ENCODE data around the gene MYBPHL.

The MYBPHL gene

DNA sequence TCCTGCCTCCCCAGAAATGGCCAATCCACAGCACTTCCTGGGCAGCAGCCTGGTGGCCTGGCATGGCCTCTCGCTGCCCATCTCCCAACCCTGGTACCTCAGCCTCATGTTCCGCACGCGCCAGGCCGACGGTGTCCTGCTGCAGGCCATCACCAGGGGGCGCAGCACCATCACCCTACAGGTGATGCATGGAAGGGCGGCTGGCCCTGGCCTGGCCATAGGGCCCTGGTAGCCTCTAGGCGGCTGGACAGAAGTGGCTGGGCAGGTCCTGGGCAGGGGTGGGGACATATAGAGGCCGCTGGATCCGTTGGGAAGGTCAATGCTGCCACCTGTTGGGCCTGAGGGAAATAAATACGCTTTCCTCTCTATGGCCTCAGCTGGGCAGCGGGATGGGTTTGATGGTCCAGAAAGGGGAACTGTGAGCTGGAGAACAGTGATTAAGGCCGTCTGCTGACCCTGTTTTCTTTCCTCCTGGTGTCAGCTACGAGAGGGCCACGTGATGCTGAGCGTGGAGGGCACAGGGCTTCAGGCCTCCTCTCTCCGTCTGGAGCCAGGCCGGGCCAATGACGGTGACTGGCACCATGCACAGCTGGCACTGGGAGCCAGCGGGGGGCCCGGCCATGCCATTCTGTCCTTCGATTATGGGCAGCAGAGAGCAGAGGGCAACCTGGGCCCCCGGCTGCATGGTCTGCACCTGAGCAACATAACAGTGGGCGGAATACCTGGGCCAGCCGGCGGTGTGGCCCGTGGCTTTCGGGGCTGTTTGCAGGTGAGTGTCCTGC is 43.0 kb downstream of the MYBPHL start:
- peak; percentile 83 for DNase-seq

DNA sequence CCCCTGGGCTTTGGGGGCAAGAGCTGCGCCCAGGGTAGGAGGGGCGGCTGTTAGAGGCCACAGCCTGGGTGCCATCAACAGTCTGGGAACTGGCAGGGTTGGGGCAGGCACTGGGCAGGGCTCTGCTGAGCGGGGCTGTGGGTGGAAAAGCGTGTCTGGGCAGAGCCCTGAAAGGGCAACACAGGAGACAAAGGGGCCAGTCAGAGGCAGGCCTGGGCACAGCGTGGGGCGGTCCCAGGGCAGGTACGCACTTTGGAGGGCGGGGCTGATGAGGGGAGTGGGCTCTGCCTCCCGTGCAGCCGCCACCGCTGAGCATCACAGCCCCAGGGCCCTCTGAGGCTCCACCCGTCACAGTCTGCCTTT is 43.6 kb downstream of the MYBPHL start:
- no peak for DNase-seq

DNA sequence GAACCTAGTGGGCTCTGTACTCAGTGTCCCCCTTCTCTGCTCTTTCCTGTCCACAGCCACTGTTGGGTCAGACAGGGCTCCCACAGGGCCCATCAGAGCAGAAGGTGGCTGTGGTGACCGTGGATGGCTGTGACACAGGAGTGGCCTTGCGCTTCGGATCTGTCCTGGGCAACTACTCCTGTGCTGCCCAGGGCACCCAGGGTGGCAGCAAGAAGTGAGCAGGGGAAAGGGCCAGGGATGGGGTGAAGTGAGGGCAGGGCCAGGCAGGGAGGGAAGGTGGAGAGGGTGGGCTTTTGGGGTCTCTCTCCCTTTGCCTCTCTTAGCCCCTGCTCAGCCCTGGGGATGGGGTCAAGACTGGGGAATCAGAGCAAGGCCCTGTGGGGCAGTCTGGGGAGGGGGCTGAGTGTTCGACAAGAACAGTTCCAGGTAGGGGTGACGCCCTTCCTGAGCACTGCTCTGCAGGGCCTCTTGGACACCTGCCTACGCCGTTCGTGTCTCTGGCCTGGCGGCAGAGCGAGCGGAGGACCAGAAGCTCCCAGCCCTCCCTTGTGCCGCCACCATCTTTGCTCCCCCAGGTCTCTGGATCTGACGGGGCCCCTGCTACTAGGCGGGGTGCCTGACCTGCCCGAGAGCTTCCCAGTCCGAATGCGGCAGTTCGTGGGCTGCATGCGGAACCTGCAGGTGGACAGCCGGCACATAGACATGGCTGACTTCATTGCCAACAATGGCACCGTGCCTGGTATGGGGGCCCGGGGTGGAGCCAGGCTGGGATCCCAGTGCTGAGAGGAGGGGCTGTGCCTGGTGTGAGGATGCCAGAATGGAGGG is 44.4 kb downstream of the MYBPHL start:
- DNase-seq = no peak

DNA sequence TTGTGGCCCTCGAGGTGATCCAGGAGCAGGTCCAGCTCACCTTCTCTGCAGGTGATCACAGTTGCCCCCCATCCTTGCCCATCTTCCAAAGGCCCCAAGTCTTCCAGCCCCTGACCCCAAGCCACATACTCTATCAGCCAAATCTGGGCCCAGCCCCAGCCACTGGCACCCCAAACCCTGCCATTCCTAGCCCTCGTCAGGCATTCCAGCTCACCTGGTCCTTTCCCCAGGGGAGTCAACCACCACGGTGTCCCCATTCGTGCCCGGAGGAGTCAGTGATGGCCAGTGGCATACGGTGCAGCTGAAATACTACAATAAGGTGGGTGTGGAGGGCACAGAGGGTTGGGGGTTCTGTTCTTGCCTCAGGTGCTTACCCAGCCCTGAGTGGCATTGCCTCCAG is 45.2 kb downstream of the MYBPHL start:
- DNase-seq = no peak

DNA sequence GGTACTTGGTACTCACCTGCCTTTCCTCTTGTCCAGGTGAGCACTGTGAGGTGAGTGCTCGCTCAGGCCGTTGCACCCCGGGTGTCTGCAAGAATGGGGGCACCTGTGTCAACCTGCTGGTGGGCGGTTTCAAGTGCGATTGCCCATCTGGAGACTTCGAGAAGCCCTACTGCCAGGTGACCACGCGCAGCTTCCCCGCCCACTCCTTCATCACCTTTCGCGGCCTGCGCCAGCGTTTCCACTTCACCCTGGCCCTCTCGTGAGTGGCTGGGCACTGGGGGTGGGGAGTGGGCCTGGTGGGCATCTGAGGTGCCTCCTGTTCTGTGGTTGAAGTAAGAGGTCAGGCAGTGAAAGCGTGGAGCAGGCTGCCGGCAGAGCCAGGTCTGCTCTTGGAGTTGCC is 45.8 kb downstream of the MYBPHL start:
- DNase-seq = no peak

DNA sequence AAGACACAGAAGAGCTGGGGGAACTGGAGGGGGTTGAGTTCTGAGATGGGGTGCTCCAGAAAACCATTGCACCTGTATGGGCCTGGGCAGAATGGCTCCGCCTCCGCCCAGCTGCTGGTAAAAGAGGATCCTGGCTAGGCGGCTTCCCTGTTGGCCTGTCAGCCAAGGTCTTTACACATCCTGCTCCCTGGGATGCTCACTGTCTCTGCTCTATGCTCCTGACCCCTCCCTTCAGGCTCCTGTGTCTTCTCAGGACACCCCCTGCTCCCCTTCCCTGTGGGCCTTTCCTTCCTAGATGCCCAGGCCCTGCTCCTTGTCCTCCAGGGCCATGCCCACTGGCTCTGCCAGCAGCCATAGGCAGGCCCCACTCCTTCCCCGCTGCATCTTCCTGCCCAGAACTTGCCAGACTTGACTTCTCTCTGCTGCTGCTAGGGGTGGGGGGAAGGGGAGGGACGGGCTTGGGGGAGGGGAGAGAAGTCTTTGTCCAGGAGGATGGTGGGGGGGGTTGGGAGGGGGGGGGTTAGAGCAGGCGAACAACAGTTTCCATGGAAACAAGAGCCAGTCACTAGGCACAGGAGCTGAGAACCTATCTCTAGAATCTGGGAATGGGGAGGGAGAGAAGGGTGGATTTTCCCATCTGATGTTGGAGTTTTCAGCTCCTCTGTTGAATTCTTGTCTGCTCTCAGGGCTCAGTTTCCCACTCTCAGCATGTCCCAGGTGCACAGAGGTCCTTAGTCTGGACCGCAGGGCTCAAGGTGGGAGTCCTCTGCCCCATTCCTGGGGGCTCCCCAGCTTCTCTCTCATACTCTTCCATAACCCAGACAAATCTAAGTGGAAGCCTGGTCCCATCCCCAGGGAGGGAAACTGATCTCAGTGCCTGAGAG is 46.9 kb downstream of the MYBPHL start:
- no peak for DNase-seq

DNA sequence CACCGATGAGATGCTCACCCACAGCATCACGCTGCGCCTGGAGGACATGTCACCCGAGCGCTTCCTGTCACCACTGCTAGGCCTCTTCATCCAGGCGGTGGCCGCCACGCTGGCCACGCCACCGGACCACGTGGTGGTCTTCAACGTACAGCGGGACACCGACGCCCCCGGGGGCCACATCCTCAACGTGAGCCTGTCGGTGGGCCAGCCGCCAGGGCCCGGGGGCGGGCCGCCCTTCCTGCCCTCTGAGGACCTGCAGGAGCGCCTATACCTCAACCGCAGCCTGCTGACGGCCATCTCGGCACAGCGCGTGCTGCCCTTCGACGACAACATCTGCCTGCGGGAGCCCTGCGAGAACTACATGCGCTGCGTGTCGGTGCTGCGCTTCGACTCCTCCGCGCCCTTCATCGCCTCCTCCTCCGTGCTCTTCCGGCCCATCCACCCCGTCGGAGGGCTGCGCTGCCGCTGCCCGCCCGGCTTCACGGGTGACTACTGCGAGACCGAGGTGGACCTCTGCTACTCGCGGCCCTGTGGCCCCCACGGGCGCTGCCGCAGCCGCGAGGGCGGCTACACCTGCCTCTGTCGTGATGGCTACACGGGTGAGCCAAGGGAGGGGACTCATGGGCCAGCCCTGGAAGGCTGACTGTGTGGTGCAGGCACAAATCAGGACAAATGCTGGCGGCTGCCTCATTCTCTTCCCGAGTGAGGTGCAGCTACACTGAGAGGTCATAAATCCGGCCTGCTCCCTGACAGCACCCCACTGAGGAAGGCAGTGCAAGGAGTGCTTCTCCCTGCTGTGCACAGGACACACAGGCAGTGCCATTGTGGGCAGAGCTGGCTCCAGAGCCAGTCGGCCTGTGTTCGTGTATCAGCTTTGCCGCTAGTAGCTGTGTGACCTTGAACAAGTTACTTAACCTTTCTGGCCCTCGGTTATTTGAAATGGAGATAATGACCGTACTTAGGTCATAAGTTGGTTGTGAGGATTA is 48.0 kb downstream of the MYBPHL start:
- no peak for DNase-seq

DNA sequence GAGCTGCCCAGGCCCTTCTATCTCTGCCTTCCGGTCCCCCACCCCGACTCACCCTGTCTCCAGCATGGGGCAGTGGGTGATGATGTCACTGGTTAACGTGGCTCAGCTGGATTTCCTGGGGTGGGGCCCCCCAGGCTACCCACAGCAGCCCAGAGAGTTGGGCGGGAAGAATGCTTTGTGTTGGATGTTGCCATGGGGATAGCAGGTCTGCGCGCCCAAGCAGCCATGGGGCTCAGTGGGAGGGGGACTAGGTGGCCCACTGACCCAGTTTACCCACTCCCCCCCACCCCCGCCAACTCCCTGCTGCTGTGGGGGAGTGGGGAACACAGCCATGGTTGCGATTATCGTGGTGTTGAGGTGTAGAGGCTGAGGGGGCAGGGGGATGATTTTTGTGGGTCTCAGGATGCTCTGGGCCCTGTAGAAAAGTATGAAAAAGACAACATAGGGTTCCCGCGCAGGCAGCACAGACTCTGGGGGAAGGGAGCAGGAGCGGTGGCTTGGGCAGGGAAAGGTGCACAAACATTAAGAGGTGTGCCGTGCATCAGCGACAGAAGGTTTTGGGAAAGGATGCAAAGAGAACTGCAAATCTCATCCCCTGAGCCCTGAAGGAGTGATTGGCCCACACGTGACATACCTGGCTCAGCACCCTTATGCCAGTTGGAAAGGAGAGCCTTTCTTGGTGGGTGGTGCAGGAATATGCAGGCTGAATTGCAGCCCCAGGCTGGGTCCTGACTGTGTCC is 49.0 kb downstream of the MYBPHL start:
- DNase-seq = no peak

DNA sequence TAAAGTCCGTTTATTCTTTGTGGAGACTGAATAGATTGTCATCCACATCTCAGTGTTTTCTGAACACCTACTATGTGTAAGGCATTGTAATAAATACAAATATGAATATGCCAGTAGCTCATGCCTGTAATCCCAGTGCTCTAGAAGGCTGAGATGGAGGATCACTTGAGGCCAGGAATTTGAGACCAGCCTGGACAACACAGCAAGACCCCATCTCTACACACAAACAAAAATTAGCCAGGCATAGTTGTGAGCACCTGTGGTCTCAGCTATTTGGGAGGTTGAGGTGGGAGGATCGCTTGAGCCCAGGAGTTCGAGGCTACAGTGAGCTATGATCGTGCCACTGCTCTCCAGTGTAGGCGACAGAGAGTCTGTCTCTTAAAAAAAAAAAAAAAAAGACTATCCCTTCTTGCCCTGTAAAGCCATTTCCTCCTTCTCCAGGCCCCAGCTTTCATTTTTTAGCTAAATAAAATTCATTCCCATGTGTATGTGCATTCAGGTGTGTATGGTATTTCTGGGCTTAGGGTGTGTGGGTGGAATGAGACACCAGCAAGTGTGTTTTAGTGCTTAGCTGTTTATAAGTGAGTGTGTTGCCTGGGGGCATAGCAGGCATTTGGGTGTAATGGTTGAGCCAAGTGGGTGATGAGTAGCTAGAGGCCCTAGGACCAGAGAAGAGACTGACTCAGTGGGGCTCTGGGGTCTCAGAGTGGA is 49.7 kb downstream of the MYBPHL start:
- no peak for DNase-seq

DNA sequence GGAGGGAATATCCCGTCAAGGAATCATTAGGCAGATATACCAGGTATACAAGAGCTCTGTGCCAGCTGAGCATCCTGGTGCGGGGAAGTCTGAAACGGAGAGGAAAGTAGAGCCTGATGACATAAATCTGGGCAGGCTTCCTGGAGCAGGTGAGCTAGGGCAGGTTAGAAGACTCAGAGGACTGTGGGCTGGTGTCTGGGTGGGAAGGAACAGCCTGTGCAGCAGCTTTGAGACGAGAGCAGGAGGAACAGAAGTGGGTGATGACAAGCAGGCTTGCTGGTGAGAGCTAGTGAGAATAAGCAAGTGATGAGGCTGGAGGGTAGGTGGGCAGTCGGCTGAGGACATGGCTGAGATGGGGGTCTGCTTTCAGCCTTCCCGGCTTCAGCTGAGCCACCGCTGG is 50.7 kb downstream of the MYBPHL start:
- no peak for DNase-seq

DNA sequence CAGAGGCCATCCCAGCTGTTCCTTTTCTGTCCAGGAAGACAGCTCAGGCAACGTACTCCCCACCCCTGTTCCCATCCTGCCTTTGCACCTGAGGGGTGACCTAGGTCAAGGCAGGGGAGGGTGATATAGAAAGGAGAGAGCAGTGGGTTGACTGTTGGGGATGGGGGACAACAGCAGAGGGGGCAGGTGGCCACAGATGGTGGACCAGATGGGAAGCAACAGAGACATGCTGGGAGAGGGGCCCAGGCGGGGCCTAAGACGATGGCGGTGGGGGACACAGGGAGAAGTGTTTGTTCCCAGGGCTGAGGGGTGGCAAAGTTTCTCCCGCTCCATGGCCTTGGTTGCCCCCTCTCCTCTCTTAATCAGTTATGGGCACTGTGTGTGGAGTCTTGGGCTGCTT is 51.1 kb downstream of the MYBPHL start:
- DNase-seq = no peak

DNA sequence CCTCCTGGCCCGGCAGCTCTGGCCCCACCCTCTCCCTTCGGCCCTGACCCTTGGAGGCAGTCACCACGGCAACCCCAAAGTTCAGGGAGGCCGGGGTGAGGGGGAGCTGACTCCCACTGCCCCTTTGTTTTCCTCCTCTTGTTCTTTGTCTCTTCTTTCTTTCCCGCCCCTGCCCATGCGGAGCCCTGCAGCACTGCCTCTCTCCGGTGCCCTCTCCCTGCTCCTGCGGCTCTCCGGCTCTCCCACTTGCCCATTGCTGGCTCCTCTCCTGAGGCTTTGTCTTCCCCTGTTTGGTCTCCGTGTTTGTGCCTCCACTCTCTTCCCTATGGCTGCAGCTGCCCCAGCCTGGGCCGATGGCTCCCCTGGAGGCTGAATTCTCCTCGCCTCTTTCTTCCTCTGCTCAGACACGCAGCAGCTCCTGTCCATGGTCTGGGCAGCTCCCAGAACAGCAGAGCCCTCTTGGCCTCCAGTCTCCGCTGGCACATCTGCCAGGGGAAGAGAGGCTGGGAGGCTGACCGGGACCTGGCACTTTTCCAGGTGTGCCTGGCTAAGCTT is 51.6 kb downstream of the MYBPHL start:
- no peak for DNase-seq

DNA sequence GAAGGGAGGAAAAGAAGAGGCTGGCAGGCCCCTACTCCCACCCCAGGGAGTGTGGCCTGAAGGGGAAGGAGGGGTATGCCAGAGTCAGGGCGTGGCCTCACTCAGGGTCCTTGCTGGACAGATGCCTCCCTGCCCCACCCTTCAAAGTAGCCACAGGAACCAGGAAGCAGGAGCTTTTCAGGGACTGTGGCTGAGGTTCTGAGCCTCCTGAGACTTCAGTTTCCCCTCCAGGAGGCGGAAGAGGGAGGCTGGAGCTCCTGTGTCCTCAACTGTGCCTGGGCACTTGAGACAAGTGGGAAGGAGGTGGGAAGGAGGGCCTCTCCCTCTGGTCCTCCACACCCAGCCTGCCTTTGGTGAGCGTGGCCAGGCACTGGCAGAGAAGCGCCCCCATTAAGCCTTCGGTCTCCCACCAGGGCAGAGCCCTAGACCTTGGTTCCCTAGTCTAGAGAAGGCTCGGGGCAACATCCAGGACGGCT is 52.2 kb downstream of the MYBPHL start:
- no peak for DNase-seq

DNA sequence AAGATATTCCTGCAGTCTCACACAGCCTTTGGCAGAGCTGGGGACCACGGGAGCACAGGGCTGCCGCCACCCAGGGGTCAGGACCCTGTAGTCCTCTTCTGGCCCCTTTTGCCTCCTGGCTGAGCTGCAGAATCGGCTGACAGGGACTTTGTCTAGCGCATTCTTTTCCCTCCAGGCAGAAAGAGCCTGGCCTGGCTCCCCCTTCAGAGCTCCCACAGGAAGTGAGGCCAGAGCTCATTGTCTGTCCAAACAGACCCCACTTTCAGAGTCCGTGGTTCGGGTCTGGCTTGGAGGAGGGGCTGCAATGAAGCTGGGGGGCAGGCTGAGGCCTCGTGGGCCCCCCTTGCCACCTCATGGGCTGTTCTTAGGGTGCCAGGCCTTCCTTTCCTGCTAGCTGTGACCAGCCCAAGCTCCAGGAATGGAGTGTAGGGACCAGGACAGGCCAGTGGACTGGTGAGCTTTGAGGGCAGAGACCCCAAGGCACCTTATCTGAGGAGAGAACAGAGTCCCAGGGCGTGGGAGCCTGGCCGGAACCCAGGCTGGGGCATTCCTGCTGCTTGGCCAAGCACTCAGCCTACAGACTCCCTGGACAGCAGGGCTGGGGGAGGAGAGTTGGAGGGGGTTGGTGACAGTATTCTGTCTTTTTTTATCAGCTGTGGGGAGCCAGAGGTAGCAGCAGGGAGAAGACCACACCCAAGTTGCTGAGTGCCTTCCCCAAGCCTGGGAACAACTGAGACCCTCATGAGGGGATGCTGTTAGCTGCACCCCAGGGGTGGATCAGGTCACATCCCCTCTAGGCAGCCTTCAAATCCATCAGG is 52.8 kb downstream of the MYBPHL start:
- no peak for DNase-seq

DNA sequence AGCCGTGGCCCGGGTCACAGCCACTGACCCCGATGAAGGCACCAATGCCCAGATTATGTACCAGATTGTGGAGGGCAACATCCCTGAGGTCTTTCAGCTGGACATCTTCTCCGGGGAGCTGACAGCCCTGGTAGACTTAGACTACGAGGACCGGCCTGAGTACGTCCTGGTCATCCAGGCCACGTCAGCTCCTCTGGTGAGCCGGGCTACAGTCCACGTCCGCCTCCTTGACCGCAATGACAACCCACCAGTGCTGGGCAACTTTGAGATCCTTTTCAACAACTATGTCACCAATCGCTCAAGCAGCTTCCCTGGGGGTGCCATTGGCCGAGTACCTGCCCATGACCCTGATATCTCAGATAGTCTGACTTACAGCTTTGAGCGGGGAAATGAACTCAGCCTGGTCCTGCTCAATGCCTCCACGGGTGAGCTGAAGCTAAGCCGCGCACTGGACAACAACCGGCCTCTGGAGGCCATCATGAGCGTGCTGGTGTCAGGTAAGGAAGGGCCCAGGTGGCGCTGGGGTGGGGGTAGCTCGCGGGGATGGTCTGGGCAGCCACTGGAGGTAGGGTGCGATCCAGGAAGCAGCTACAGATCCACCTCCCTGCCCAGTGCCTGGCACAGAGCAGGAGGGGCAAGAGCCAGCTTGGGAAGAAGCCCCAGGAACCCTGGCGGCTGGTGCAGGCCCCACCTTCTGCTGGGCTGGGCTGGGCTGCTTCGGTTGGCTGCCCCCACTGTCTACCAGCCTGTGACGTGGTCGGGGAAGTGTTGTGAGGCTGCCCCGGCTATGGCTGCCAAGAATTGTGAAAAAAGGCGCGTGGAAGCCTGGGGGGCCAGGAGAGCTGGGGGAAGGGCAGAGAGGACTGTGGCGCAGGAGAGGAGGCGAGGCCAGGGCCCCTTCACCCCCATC is 53.7 kb downstream of the MYBPHL start:
- no peak for DNase-seq

DNA sequence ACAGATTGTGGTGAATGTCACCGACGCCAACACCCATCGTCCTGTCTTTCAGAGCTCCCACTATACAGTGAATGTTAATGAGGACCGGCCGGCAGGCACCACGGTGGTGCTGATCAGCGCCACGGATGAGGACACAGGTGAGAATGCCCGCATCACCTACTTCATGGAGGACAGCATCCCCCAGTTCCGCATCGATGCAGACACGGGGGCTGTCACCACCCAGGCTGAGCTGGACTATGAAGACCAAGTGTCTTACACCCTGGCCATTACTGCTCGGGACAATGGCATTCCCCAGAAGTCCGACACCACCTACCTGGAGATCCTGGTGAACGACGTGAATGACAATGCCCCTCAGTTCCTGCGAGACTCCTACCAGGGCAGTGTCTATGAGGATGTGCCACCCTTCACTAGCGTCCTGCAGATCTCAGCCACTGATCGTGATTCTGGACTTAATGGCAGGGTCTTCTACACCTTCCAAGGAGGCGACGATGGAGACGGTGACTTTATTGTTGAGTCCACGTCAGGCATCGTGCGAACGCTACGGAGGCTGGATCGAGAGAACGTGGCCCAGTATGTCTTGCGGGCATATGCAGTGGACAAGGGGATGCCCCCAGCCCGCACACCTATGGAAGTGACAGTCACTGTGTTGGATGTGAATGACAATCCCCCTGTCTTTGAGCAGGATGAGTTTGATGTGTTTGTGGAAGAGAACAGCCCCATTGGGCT is 54.5 kb downstream of the MYBPHL start:
- DNase-seq = no peak
